K562 (cell line): Measurements from ENCODE around the gene MAGI1. TPM values are rescaled to one million over a fixed set of nuclear protein-coding genes. Genes with fewer than 3 reads are reported as not detected.

Experiments
- ATAC-seq: fragments of 200-7000 bp; cut with Tn5 transposase; 3 replicates; pipeline ENCODE4 v1.9.1; 2020; ENCODE audit warnings: moderate library complexity
- BruUV-seq: library from RNA; stranded (reverse); fragments of 400-500 nt; replicated peaks from 2 replicates; lab custom pipeline; 2021; lab: Mats Ljungman, UMichigan
- CTCF ChIA-PET: fragments of 300-600 bp; formaldehyde crosslinking; extraction: SDS; loops from one replicate; lab custom pipeline; 2021; ENCODE audit warnings: low intra/inter-chr PET ratio; lab: Yijun Ruan, JAX
- POLR2A ChIA-PET: fragments of 300-600, 350-650 bp; sonication (Branson Sonifier 250); formaldehyde crosslinking; extraction: SDS; loops from one replicate; lab custom pipeline; 2021; ENCODE audit warnings: antibody characterized with exemption, inconsistent platforms; lab: Yijun Ruan, JAX
- DNase-seq, 4 experiments: peaks; one replicate each; pipeline versions ENCODE4 v3.0.0 to v3.0.0-alpha.2; 2011 to 2018; ENCODE audit warnings: low spot score in 3 of 4, mixed read lengths in 3 of 4; ENCODE audit errors: extremely low read depth in 1 of 4
- FAIRE-seq: peaks from 2 replicates; lab custom pipeline; 2011; peaks lifted over from hg19 to GRCh38; lab: Jason Lieb, UNC
- H2AFZ ChIP-seq: 2 replicates; pipeline ENCODE4 v1.6.0; 2011; ENCODE audit warnings: low read depth, low read length, control low read depth, inconsistent platforms
- H3K27ac ChIP-seq: fragments of 200-600 bp; 3 replicates; pipeline ENCODE4 v1.8.0; 2011; ENCODE audit warnings: low read depth, mild to moderate bottlenecking, control low read depth, inconsistent platforms, low read length, moderate library complexity, mixed read lengths; ENCODE audit errors: extremely low read depth
- H3K27me3 ChIP-seq, 2 experiments: fragments of 300-600 bp in 1 of 2; 2 replicates in 1 of 2; 3 replicates in 1 of 2; pipeline versions ENCODE4 v1.6.0 to v1.8.0; 2011; ENCODE audit warnings: inconsistent platforms in 2 of 2, low read length in 2 of 2, mild to moderate bottlenecking in 1 of 2, mixed read lengths in 1 of 2, moderate library complexity in 1 of 2; ENCODE audit not compliant: control insufficient read depth in 2 of 2, insufficient read depth in 2 of 2
- H3K36me3 ChIP-seq: fragments of 300-600 bp; 3 replicates; pipeline ENCODE4 v1.8.0; 2011; ENCODE audit warnings: mild to moderate bottlenecking, low read length, inconsistent platforms; ENCODE audit not compliant: control insufficient read depth, insufficient read depth
- H3K4me1 ChIP-seq, 2 experiments: fragments of 200-600 bp in 1 of 2; replicated peaks in 1 of 2; 2 replicates in 1 of 2; 3 replicates in 1 of 2; pipeline versions ENCODE4 v1.5.1 to v1.8.0; 2011; ENCODE audit warnings: inconsistent platforms in 2 of 2, low read length in 2 of 2, mild to moderate bottlenecking in 1 of 2, mixed read lengths in 1 of 2, moderate library complexity in 1 of 2; ENCODE audit not compliant: control insufficient read depth in 2 of 2, insufficient read depth in 2 of 2
- H3K4me2 ChIP-seq: 2 replicates; pipeline ENCODE4 v1.6.1; 2011; ENCODE audit warnings: low read length, control low read depth, inconsistent platforms, mixed read lengths; ENCODE audit not compliant: insufficient read depth
- H3K4me3 ChIP-seq: fragments of 200-600 bp; sonication (generic), shearing (Covaris generic); 2 replicates; pipeline ENCODE4 v1.5.1; 2016; ENCODE audit warnings: control low read depth, inconsistent platforms
- H3K79me2 ChIP-seq: fragments of 200-600 bp; 3 replicates; pipeline ENCODE4 v1.8.0; 2011; ENCODE audit warnings: low read length, inconsistent platforms; ENCODE audit not compliant: control insufficient read depth, insufficient read depth
- H3K9ac ChIP-seq, 2 experiments: 2 replicates each; pipeline versions ENCODE4 v1.6.0 to v1.6.1; 2011; ENCODE audit warnings: low read depth in 2 of 2, low read length in 2 of 2, control low read depth in 1 of 2, inconsistent platforms in 1 of 2, mild to moderate bottlenecking in 1 of 2, mixed read lengths in 1 of 2; ENCODE audit not compliant: insufficient read depth in 1 of 2
- H3K9me1 ChIP-seq: one replicate; pipeline ENCODE4 v1.6.0; 2011; ENCODE audit warnings: inconsistent platforms, mild to moderate bottlenecking, low read length, moderate library complexity; ENCODE audit not compliant: control insufficient read depth, insufficient read depth
- H3K9me3 ChIP-seq: replicated peaks from 2 replicates; pipeline ENCODE4 v1.5.1; 2011; ENCODE audit warnings: low read depth, low read length, inconsistent platforms; ENCODE audit not compliant: control insufficient read depth, insufficient read depth
- H4K20me1 ChIP-seq: replicated peaks from 2 replicates; pipeline ENCODE4 v1.6.1; 2011; ENCODE audit warnings: low read length, inconsistent platforms, mixed read lengths; ENCODE audit not compliant: control insufficient read depth, insufficient read depth
- ESRRA ChIP-seq: fragments of 450-650 bp; IDR thresholded peaks from 2 replicates; pipeline ENCODE4 v1.6.1; 2014; ENCODE audit warnings: low read depth, mild to moderate bottlenecking, moderate library complexity, borderline replicate concordance
- FOXK2 ChIP-seq, 2 experiments: fragments of 450-650 bp; IDR thresholded peaks in 1 of 2; conservative IDR thresholded peaks in 1 of 2; 2 replicates each; pipeline ENCODE4 v1.6.1; 2016; ENCODE audit warnings: low read depth in 2 of 2, mild to moderate bottlenecking in 1 of 2
- HCFC1 ChIP-seq: IDR thresholded peaks from 2 replicates; pipeline ENCODE4 v1.6.1; 2012; ENCODE audit warnings: low read depth, low read length, improper control_type of control experiment
- HMBOX1 ChIP-seq: sonication (generic); IDR thresholded peaks from 2 replicates; pipeline ENCODE4 v1.6.1; 2016
- HNRNPLL ChIP-seq: fragments of 200-400 bp; formaldehyde crosslinking; IDR thresholded peaks from 2 replicates; pipeline ENCODE4 v1.6.1; 2017; ENCODE audit warnings: low read length, low read depth, mild to moderate bottlenecking; ENCODE audit not compliant: poor library complexity, severe bottlenecking
- IRF9 ChIP-seq: fragments of 450-650 bp; IDR thresholded peaks from 2 replicates; pipeline ENCODE4 v1.6.1; 2016; ENCODE audit warnings: missing biosample characterization, missing genetic modification characterization
- MEIS2 ChIP-seq: fragments of 450-650 bp; IDR thresholded peaks from 2 replicates; pipeline ENCODE4 v1.6.1; 2014; ENCODE audit warnings: mild to moderate bottlenecking; ENCODE audit not compliant: partially characterized antibody
- MTA2 ChIP-seq: fragments of 450-650 bp; IDR thresholded peaks from 2 replicates; pipeline ENCODE4 v1.6.1; 2016; ENCODE audit warnings: low read depth
- PKNOX1 ChIP-seq: fragments of 450-650 bp; IDR thresholded peaks from 2 replicates; pipeline ENCODE4 v1.6.1; 2016
- PTRF ChIP-seq: fragments of 450-650 bp; IDR thresholded peaks from 2 replicates; pipeline ENCODE4 v1.6.1; 2016; ENCODE audit warnings: mild to moderate bottlenecking, missing genetic modification characterization, missing compliant biosample characterization
- SIX5 ChIP-seq, 2 experiments: IDR thresholded peaks; 2 replicates each; pipeline ENCODE4 v1.6.1; 2011; ENCODE audit warnings: low read length in 2 of 2, borderline replicate concordance in 1 of 2, low read depth in 1 of 2, mild to moderate bottlenecking in 1 of 2, moderate library complexity in 1 of 2; ENCODE audit not compliant: insufficient read depth in 1 of 2
- SLC30A9 ChIP-seq: fragments of 250-450 bp; sonication (Bioruptor Pico); IDR thresholded peaks from 2 replicates; pipeline ENCODE4 v1.8.0; 2022; ENCODE audit warnings: mild to moderate bottlenecking, moderate library complexity
- ZBTB34 ChIP-seq: fragments of 250-450 bp; sonication (Bioruptor Pico); IDR thresholded peaks from 2 replicates; pipeline ENCODE4 v1.8.0; 2021; ENCODE audit warnings: mild to moderate bottlenecking, moderate library complexity
- ZNF146 ChIP-seq: IDR thresholded peaks from one replicate; pipeline ENCODE4 v1.6.1; 2018; ENCODE audit warnings: missing compliant biosample characterization; ENCODE audit not compliant: unreplicated experiment
- ZNF398 ChIP-seq: fragments of 250-450 bp; sonication (Bioruptor Pico); IDR thresholded peaks from 2 replicates; pipeline ENCODE4 v1.8.0; 2021; ENCODE audit warnings: moderate library complexity, mild to moderate bottlenecking, inconsistent platforms
- ZNF717 ChIP-seq: fragments of 250-450 bp; sonication (Bioruptor Pico); IDR thresholded peaks from 2 replicates; pipeline ENCODE4 v1.5.0; 2021
- WGBS: fragments of 100-300 bp; shearing (Covaris generic); methylation state at CpG from one replicate; pipeline ENCODE4 v1.1.6; 2016; ENCODE audit warnings: low coverage, mixed read lengths; ENCODE audit not compliant: insufficient coverage; ENCODE audit errors: missing lambda C conversion rate; 5-methylcytosine and 5-hydroxymethylcytosine counted together
- in situ Hi-C: fragments of 300-500 bp; cut with MboI; formaldehyde crosslinking; loops from 4 replicates; pipeline ENCODE4 v1.15.0; 2018; ENCODE audit warnings: inconsistent platforms, mixed read lengths
- intact Hi-C: fragments of 100-400 bp; cut with micrococcal nuclease; formaldehyde crosslinking; loops from 2 replicates; pipeline ENCODE4 v1.14.2; 2022
- polyA plus RNA-seq, 8 experiments: library from polyadenylated mRNA; depleted of rRNA in 4 of 8; stranded (reverse) in 5 of 8; unstranded in 3 of 8; fragments of >200 nt; fragmentation: Nextera tagmentation in 2 of 8; fragmentation: Illumina TruSeq in 1 of 8; extraction: Ambion mirVana in 2 of 8; extraction: Trizol in 1 of 8; gene quantifications; 2 replicates each; pipeline versions ENCODE4 v1.2.1 to v1.2.3, GENCODE V29; 2011 to 2014; ENCODE audit warnings: inconsistent platforms in 1 of 8, missing spikeins in 1 of 8
- total RNA-seq, 7 experiments: library from RNA; depleted of rRNA in 6 of 7; stranded (reverse); fragments of >200 nt in 6 of 7; fragmentation: Illumina TruSeq in 2 of 7; extraction: Trizol in 2 of 7; gene quantifications; 2 replicates each; pipeline versions ENCODE4 v1.2.1 to v1.2.3, GENCODE V29; 2011 to 2021; ENCODE audit warnings: low replicate concordance in 1 of 7

The MAGI1 gene
- total and polyA plus RNA-seq, 9 of the 15 experiments (the other 6 are each of a cell fraction or from before 2014, with no cell fraction given) = 7.8 to 59.4 (median 43.2) TPM

GRCh38 chr3:65572175-65572777 is 466.4 kb downstream of the MAGI1 start:
- ChIA-PET POLR2A (no interaction called here), CTCF (no interaction called here)
- WGBS = 39% methylated on average over 2 of the region's 2 CpGs
- Histone ChIP-seq H3K79me2 (peaks cover 89% of the 10 kb centered on the region), H3K9me3 (no peaks in the 10 kb centered on the region; the same call in 1 of the 2 replicates), H3K36me3 (no peaks in the 10 kb centered on the region), H3K4me1 (peaks cover 0 to 16% of the 10 kb centered on the region in 2 experiments; a peak in 2 of 5 replicates), H3K4me3 (no peak overlapping the region), H3K27me3 (no peaks in the 10 kb centered on the region), H3K9ac (no peak overlapping the region), H3K4me2 (peak overlapping the region; percentile 18; the same call in 1 of the 2 replicates), H3K27ac (peak overlapping the region; percentile 46; the same call in 2 of the 3 replicates), H3K9me1 (no peaks in the 10 kb centered on the region), H2AFZ (peak overlapping the region; percentile 58), H4K20me1 (no peaks in the 10 kb centered on the region)
- FAIRE-seq (no peak), ATAC-seq (peak; percentile 72), DNase-seq (no peak)
- TF ChIP-seq ZNF398 (CRISPR knock-in tag) (no peak), HNRNPLL (no peak), ZNF146 (CRISPR knock-in tag) (no peak), PTRF (tag) (no peak), PKNOX1 (peak; percentile 69), ZNF717 (no peak), SLC30A9 (no peak), MTA2 (no peak), ESRRA (0 out of 2 replicates have a peak, but pooled peaks have one; percentile 35), FOXK2 (conservative IDR thresholded peaks at IDR 0.05 in 1 of 2, IDR thresholded peaks at IDR 0.05 in 1 of 2; ENCODE audit: low read depth in 2 of 2) (0 out of 4 replicates have a peak, but pooled peaks of 1 of the 2 experiments have one; percentile 35), SIX5 (IDR thresholded peaks at IDR 0.05; ENCODE audit: borderline replicate concordance in 1 of 2, insufficient read depth in 1 of 2, low read depth in 1 of 2, low read length in 2 of 2) (no peak), ZBTB34 (CRISPR knock-in tag) (no peak), IRF9 (tag) (no peak), HCFC1 (no peak), MEIS2 (peak; percentile 42), HMBOX1 (peak; percentile 27; the same call in 1 of the 2 replicates)
- BruUV-seq = no TSS peak
- intact Hi-C loops (no loop called here), in situ Hi-C loops (no loop called here)
